HG03558 (cell line): ENCODE results near the gene GOLGA6L10.
"Not testable (repeated sequence)": the region's sequence is repeated elsewhere in the genome, so short reads cannot be mapped to it uniquely, and the experiment has no call there.

Experiments
- ATAC-seq: cut with Tn5 transposase; IDR thresholded peaks from one replicate; pipeline ENCODE4 v1.9.1; 2021; ENCODE audit warnings: moderate number of reproducible peaks; ENCODE audit not compliant: unreplicated experiment; ENCODE audit errors: extremely low read depth

The GOLGA6L10 gene

GRCh38 chr15:82349375-82349774, at the start of gene GOLGA6L10:
Gene GOLGA6L10 (minus strand): TSS chr15:82349475. CDS start chr15:82349375, 100 bp downstream.
- ATAC-seq, result not testable (repeated sequence)

- no peak for ATAC-seq
Measured at GRCh38 chr15:82398785-82399184, 49.5 kb upstream of the GOLGA6L10 start.

GRCh38 chr15:82397817-82398216, 48.5 kb upstream of the GOLGA6L10 start:
- no peak for ATAC-seq

GRCh38 chr15:82395788-82396187, 46.5 kb upstream of the GOLGA6L10 start:
- ATAC-seq, result not testable (repeated sequence)

- no peak for ATAC-seq
Measured at GRCh38 chr15:82393671-82394070, 44.4 kb upstream of the GOLGA6L10 start.

- not testable (repeated sequence) for ATAC-seq
Measured at GRCh38 chr15:82392077-82392476, 42.8 kb upstream of the GOLGA6L10 start.

GRCh38 chr15:82390152-82390551, 40.9 kb upstream of the GOLGA6L10 start:
- ATAC-seq, result not testable (repeated sequence)

GRCh38 chr15:82387209-82387608, 37.9 kb upstream of the GOLGA6L10 start:
- ATAC-seq, result not testable (repeated sequence)

- not testable (repeated sequence) for ATAC-seq
Measured at GRCh38 chr15:82381330-82381955, 32.2 kb upstream of the GOLGA6L10 start.

GRCh38 chr15:82379552-82379951, 30.3 kb upstream of the GOLGA6L10 start:
- ATAC-seq, result not testable (repeated sequence)

GRCh38 chr15:82373661-82374060, 24.4 kb upstream of the GOLGA6L10 start:
- not testable (repeated sequence) for ATAC-seq

- ATAC-seq, result no peak
Measured at GRCh38 chr15:82371656-82372055, 22.4 kb upstream of the GOLGA6L10 start.

- not testable (repeated sequence) for ATAC-seq
Measured at GRCh38 chr15:82367790-82368189, 18.5 kb upstream of the GOLGA6L10 start.

- ATAC-seq, result peak; percentile 64
Measured at GRCh38 chr15:82365692-82366323, 16.5 kb upstream of the GOLGA6L10 start.

GRCh38 chr15:82364548-82364947, 15.3 kb upstream of the GOLGA6L10 start:
- ATAC-seq, result not testable (repeated sequence)

- not testable (repeated sequence) for ATAC-seq
Measured at GRCh38 chr15:82362790-82363189, 13.5 kb upstream of the GOLGA6L10 start.

GRCh38 chr15:82360618-82361017, 11.3 kb upstream of the GOLGA6L10 start:
- not testable (repeated sequence) for ATAC-seq

- not testable (repeated sequence) for ATAC-seq
Measured at GRCh38 chr15:82355055-82355454, 5.8 kb upstream of the GOLGA6L10 start.

GRCh38 chr15:82354546-82354945, 5.3 kb upstream of the GOLGA6L10 start:
- ATAC-seq, result not testable (repeated sequence)

GRCh38 chr15:82347645-82348044, 1.6 kb downstream of the GOLGA6L10 start:
- ATAC-seq, result not testable (repeated sequence)

- ATAC-seq, result not testable (repeated sequence)
Measured at GRCh38 chr15:82345176-82345575, 4.1 kb downstream of the GOLGA6L10 start.

GRCh38 chr15:82344421-82344820, 4.9 kb downstream of the GOLGA6L10 start:
- not testable (repeated sequence) for ATAC-seq
